Memory B cell (primary cell): ENCODE results near the gene TIMP2.

ENCODE experiments used
- ATAC-seq: fragments of 150-1000 bp; cut with Tn5 transposase; 2 replicates; pipeline ENCODE4 v1.10.0; 2021; ENCODE audit warnings: low read depth, mild to moderate bottlenecking, moderate library complexity
- DNase-seq, 2 donors: peaks; one replicate each; pipeline ENCODE4 v3.0.0; 2022; ENCODE audit warnings: low spot score in 2 of 2
- H3K27ac Mint-ChIP-seq: one replicate; pipeline ENCODE4 v1.8.0; 2022; ENCODE audit warnings: mild to moderate bottlenecking, moderate library complexity, mixed read lengths
- H3K27me3 Mint-ChIP-seq: one replicate; pipeline ENCODE4 v1.8.0; 2022; ENCODE audit warnings: mixed read lengths
- H3K36me3 Mint-ChIP-seq: one replicate; pipeline ENCODE4 v1.8.0; 2022; ENCODE audit warnings: mild to moderate bottlenecking, mixed read lengths
- H3K4me1 Mint-ChIP-seq: one replicate; pipeline ENCODE4 v1.8.0; 2022; ENCODE audit warnings: mixed read lengths
- H3K4me3 Mint-ChIP-seq: one replicate; pipeline ENCODE4 v1.8.0; 2022; ENCODE audit warnings: mild to moderate bottlenecking, moderate library complexity, mixed read lengths
- H3K9me3 Mint-ChIP-seq: one replicate; pipeline ENCODE4 v1.8.0; 2022; ENCODE audit warnings: mixed read lengths

TIMP2 gene

GRCh38 chr17:78821961-78822360 is 103.2 kb downstream of the TIMP2 start:
- peaks cover 44% of the 10 kb centered on the region for H3K36me3 Mint-ChIP-seq
- H3K27ac Mint-ChIP-seq = no peak overlapping the region
- H3K27me3 Mint-ChIP-seq = no peaks in the 10 kb centered on the region
- DNase-seq (no peak), ATAC-seq (no peak)
- H3K9me3 Mint-ChIP-seq = no peaks in the 10 kb centered on the region
- H3K4me1 Mint-ChIP-seq = peaks cover 12% of the 10 kb centered on the region
- no peak overlapping the region for H3K4me3 Mint-ChIP-seq

GRCh38 chr17:78820841-78821240 is 104.3 kb downstream of the TIMP2 start:
- Mint-ChIP-seq H3K4me3 (no peak overlapping the region), H3K27me3 (no peaks in the 10 kb centered on the region), H3K4me1 (peaks cover 12% of the 10 kb centered on the region), H3K9me3 (no peaks in the 10 kb centered on the region), H3K36me3 (peaks cover 44% of the 10 kb centered on the region), H3K27ac (no peak overlapping the region)
- ATAC-seq (no peak), DNase-seq (no peak)

GRCh38 chr17:78819806-78820792 is 105.1 kb downstream of the TIMP2 start:
- no peak overlapping the region for H3K27ac Mint-ChIP-seq
- ATAC-seq = no peak
- no peak for DNase-seq
- peaks cover 45% of the 10 kb centered on the region for H3K36me3 Mint-ChIP-seq
- no peak overlapping the region for H3K4me3 Mint-ChIP-seq
- H3K4me1 Mint-ChIP-seq = peaks cover 12% of the 10 kb centered on the region
- no peaks in the 10 kb centered on the region for H3K27me3 Mint-ChIP-seq
- no peaks in the 10 kb centered on the region for H3K9me3 Mint-ChIP-seq

GRCh38 chr17:78819402-78819801 is 105.8 kb downstream of the TIMP2 start:
- Mint-ChIP-seq H3K9me3 (no peaks in the 10 kb centered on the region), H3K27ac (peak overlapping the region; percentile 79), H3K27me3 (no peaks in the 10 kb centered on the region), H3K4me1 (peaks cover 12% of the 10 kb centered on the region), H3K4me3 (no peak overlapping the region), H3K36me3 (peaks cover 40% of the 10 kb centered on the region)
- no peak for DNase-seq
- ATAC-seq = no peak

GRCh38 chr17:78818932-78819331 is 106.3 kb downstream of the TIMP2 start:
- no peak for DNase-seq
- Mint-ChIP-seq H3K36me3 (peaks cover 41% of the 10 kb centered on the region), H3K4me1 (peaks cover 12% of the 10 kb centered on the region), H3K27ac (peak overlapping the region; percentile 79), H3K27me3 (no peaks in the 10 kb centered on the region), H3K9me3 (no peaks in the 10 kb centered on the region), H3K4me3 (no peak overlapping the region)
- ATAC-seq = peak; percentile 71

- no peaks in the 10 kb centered on the region for H3K27me3 Mint-ChIP-seq
- H3K4me1 Mint-ChIP-seq = peaks cover 10% of the 10 kb centered on the region
- no peak overlapping the region for H3K4me3 Mint-ChIP-seq
- peak overlapping the region; percentile 79 for H3K27ac Mint-ChIP-seq
- H3K36me3 Mint-ChIP-seq = peaks cover 38% of the 10 kb centered on the region
- ATAC-seq (no peak), DNase-seq (no peak)
- no peaks in the 10 kb centered on the region for H3K9me3 Mint-ChIP-seq
Observed at GRCh38 chr17:78818152-78818846, 106.9 kb downstream of the TIMP2 start.

GRCh38 chr17:78817123-78817522 is 108.1 kb downstream of the TIMP2 start:
- Mint-ChIP-seq H3K9me3 (no peaks in the 10 kb centered on the region), H3K4me3 (no peak overlapping the region), H3K4me1 (peaks cover 10% of the 10 kb centered on the region), H3K36me3 (peaks cover 38% of the 10 kb centered on the region), H3K27ac (peak overlapping the region; percentile 21), H3K27me3 (no peaks in the 10 kb centered on the region)
- no peak for DNase-seq
- no peak for ATAC-seq

- H3K27me3 Mint-ChIP-seq = no peaks in the 10 kb centered on the region
- H3K9me3 Mint-ChIP-seq = no peaks in the 10 kb centered on the region
- H3K4me3 Mint-ChIP-seq = no peak overlapping the region
- peaks cover 41% of the 10 kb centered on the region for H3K36me3 Mint-ChIP-seq
- no peak overlapping the region for H3K27ac Mint-ChIP-seq
- no peak for DNase-seq
- no peak for ATAC-seq
- H3K4me1 Mint-ChIP-seq = peaks cover 10% of the 10 kb centered on the region
Observed at GRCh38 chr17:78815696-78816095, 109.5 kb downstream of the TIMP2 start.

- H3K9me3 Mint-ChIP-seq = no peaks in the 10 kb centered on the region
- H3K27ac Mint-ChIP-seq = peak overlapping the region; percentile 60
- ATAC-seq (no peak), DNase-seq (no peak)
- peaks cover 36% of the 10 kb centered on the region for H3K36me3 Mint-ChIP-seq
- no peaks in the 10 kb centered on the region for H3K27me3 Mint-ChIP-seq
- H3K4me3 Mint-ChIP-seq = no peak overlapping the region
- no peaks in the 10 kb centered on the region for H3K4me1 Mint-ChIP-seq
Observed at GRCh38 chr17:78812855-78813254, 112.3 kb downstream of the TIMP2 start.

- Mint-ChIP-seq H3K27me3 (no peaks in the 10 kb centered on the region), H3K9me3 (no peaks in the 10 kb centered on the region), H3K4me1 (peaks cover 20% of the 10 kb centered on the region), H3K27ac (no peak overlapping the region), H3K4me3 (no peak overlapping the region), H3K36me3 (peaks cover 32% of the 10 kb centered on the region)
- no peak for DNase-seq
- ATAC-seq = no peak
Observed at GRCh38 chr17:78808163-78808562, 117.0 kb downstream of the TIMP2 start.

- Mint-ChIP-seq H3K27ac (peak overlapping the region; percentile 90), H3K27me3 (no peaks in the 10 kb centered on the region), H3K36me3 (peaks cover 34% of the 10 kb centered on the region), H3K9me3 (no peaks in the 10 kb centered on the region), H3K4me3 (no peak overlapping the region), H3K4me1 (peaks cover 20% of the 10 kb centered on the region)
- DNase-seq (peak in 1 of 2 donors; percentile 20), ATAC-seq (peak; percentile 74)
Observed at GRCh38 chr17:78806451-78806850, 118.7 kb downstream of the TIMP2 start.

- peaks cover 32% of the 10 kb centered on the region for H3K36me3 Mint-ChIP-seq
- no peak for DNase-seq
- no peaks in the 10 kb centered on the region for H3K27me3 Mint-ChIP-seq
- ATAC-seq = peak; percentile 7
- H3K4me1 Mint-ChIP-seq = peaks cover 22% of the 10 kb centered on the region
- no peaks in the 10 kb centered on the region for H3K9me3 Mint-ChIP-seq
- no peak overlapping the region for H3K4me3 Mint-ChIP-seq
- peak overlapping the region; percentile 90 for H3K27ac Mint-ChIP-seq
Observed at GRCh38 chr17:78805301-78805700, 119.9 kb downstream of the TIMP2 start.

- no peaks in the 10 kb centered on the region for H3K9me3 Mint-ChIP-seq
- H3K27me3 Mint-ChIP-seq = no peaks in the 10 kb centered on the region
- H3K27ac Mint-ChIP-seq = no peak overlapping the region
- H3K36me3 Mint-ChIP-seq = peaks cover 32% of the 10 kb centered on the region
- H3K4me3 Mint-ChIP-seq = no peak overlapping the region
- ATAC-seq (no peak), DNase-seq (no peak)
- peaks cover 23% of the 10 kb centered on the region for H3K4me1 Mint-ChIP-seq
Observed at GRCh38 chr17:78804777-78805176, 120.4 kb downstream of the TIMP2 start.

- H3K4me3 Mint-ChIP-seq = no peak overlapping the region
- ATAC-seq = no peak
- peaks cover 34% of the 10 kb centered on the region for H3K36me3 Mint-ChIP-seq
- peaks cover 32% of the 10 kb centered on the region for H3K4me1 Mint-ChIP-seq
- peak overlapping the region; percentile 77 for H3K27ac Mint-ChIP-seq
- DNase-seq = no peak
- H3K27me3 Mint-ChIP-seq = no peaks in the 10 kb centered on the region
- no peaks in the 10 kb centered on the region for H3K9me3 Mint-ChIP-seq
Observed at GRCh38 chr17:78803186-78803845, 121.9 kb downstream of the TIMP2 start.
